Cardiac muscle cell (in vitro differentiated cells and primary cell): Measurements from ENCODE around the gene NUDCD3. TPM values are rescaled to one million over a fixed set of nuclear protein-coding genes. Genes with fewer than 3 reads are reported as not detected.

Experiments used
- DNase-seq, 2 donors: peaks; one replicate each; pipeline versions ENCODE4 v3.0.0 to v3.0.0-alpha.2; 2010 to 2017; ENCODE audit warnings: low read depth in 1 of 2, low spot score in 1 of 2
- H3K27ac ChIP-seq: fragments of 200-600 bp; sonication (generic); 2 replicates; pipeline ENCODE4 v1.5.1; 2016
- H3K27me3 ChIP-seq: fragments of 200-600 bp; sonication (generic); 2 replicates; pipeline ENCODE4 v1.6.0; 2016; ENCODE audit warnings: control low read depth
- H3K36me3 ChIP-seq: fragments of 200-600 bp; sonication (generic); 2 replicates; pipeline ENCODE4 v1.5.1; 2016; ENCODE audit warnings: control low read depth
- H3K4me1 ChIP-seq: fragments of 200-600 bp; sonication (generic); 2 replicates; pipeline ENCODE4 v1.8.1; 2017; ENCODE audit warnings: low read depth, mild to moderate bottlenecking, mixed run types
- H3K4me3 ChIP-seq: fragments of 200-600 bp; sonication (generic); 2 replicates; pipeline ENCODE4 v1.5.1; 2016; ENCODE audit warnings: mild to moderate bottlenecking
- H3K9me3 ChIP-seq: fragments of 200-600 bp; sonication (generic); 2 replicates; pipeline ENCODE4 v1.5.1; 2017; ENCODE audit warnings: low read depth, mild to moderate bottlenecking, control low read depth
- polyA plus RNA-seq: library from polyadenylated mRNA; unstranded; fragments of >200 nt; fragmentation: Nextera tagmentation; extraction: Ambion mirVana; gene quantifications from 2 replicates; pipeline ENCODE4 v1.2.1, GENCODE V29; 2016
- total RNA-seq: library from RNA; depleted of rRNA; stranded (reverse); fragments of >200 nt; gene quantifications from 2 replicates; pipeline ENCODE4 v1.2.3, GENCODE V29; 2016
- TF ChIP-seq, protein P1 (sequence below): IDR thresholded peaks from 2 replicates; pipeline ENCODE4 v1.5.1; 2012; ENCODE audit warnings: low read depth, mild to moderate bottlenecking, low read length

Gene NUDCD3
- total and polyA plus RNA-seq, 2 experiments from 2014 or later: 44.8 to 98.7 TPM

DNA sequence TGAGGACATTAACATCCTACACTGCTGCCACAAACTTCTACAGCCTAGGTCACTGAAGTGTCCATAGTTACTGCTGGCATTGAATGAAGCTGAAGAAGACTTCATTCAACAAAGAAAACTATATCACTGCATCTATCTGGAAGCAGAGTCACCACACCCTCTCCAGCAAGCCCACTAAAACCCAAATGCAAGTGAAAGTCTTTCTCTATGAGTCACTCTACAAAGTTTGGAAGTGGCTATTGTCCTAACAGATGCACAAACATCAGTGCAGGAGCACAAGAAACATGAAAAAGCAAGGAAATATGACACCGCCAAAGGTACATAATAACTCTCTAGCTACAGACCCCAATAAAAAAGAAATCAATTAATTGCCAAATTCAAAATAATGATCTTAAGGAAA, 121.6 kb downstream of the NUDCD3 start:
- TF ChIP-seq, protein P1, sequence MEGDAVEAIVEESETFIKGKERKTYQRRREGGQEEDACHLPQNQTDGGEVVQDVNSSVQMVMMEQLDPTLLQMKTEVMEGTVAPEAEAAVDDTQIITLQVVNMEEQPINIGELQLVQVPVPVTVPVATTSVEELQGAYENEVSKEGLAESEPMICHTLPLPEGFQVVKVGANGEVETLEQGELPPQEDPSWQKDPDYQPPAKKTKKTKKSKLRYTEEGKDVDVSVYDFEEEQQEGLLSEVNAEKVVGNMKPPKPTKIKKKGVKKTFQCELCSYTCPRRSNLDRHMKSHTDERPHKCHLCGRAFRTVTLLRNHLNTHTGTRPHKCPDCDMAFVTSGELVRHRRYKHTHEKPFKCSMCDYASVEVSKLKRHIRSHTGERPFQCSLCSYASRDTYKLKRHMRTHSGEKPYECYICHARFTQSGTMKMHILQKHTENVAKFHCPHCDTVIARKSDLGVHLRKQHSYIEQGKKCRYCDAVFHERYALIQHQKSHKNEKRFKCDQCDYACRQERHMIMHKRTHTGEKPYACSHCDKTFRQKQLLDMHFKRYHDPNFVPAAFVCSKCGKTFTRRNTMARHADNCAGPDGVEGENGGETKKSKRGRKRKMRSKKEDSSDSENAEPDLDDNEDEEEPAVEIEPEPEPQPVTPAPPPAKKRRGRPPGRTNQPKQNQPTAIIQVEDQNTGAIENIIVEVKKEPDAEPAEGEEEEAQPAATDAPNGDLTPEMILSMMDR: no peak
- no peaks in the 10 kb centered on the region for H3K4me1 ChIP-seq
- no peaks in the 10 kb centered on the region for H3K27me3 ChIP-seq
- H3K4me3 ChIP-seq: no peak overlapping the region
- DNase-seq: no peak
- no peaks in the 10 kb centered on the region for H3K9me3 ChIP-seq
- H3K27ac ChIP-seq: no peak overlapping the region
- H3K36me3 ChIP-seq: no peaks in the 10 kb centered on the region

DNA sequence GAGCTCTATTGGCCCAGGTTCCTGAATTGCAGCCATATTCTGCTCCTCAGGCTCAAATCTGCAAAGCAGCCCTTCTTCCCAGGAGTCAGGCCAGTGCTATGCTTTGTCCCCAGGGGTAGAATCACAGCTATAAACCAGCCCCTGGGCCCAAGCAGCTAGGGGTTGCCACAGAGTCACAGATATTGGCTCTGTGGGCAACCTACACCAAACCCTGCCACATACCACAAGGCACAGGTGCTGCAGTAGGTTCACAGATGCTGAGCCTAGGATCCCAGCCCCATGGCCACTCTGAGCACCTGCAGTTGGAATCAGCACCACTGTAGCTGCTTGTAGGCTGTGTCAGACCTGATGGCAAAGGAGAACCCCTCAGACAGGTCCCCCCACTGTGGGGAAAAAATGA, 122.0 kb downstream of the NUDCD3 start:
- H3K4me1 ChIP-seq: no peaks in the 10 kb centered on the region
- H3K4me3 ChIP-seq: no peak overlapping the region
- DNase-seq: no peak
- H3K9me3 ChIP-seq: no peaks in the 10 kb centered on the region
- TF ChIP-seq, protein P1: no peak
- H3K27ac ChIP-seq: no peak overlapping the region
- H3K27me3 ChIP-seq: no peaks in the 10 kb centered on the region
- H3K36me3 ChIP-seq: no peaks in the 10 kb centered on the region

DNA sequence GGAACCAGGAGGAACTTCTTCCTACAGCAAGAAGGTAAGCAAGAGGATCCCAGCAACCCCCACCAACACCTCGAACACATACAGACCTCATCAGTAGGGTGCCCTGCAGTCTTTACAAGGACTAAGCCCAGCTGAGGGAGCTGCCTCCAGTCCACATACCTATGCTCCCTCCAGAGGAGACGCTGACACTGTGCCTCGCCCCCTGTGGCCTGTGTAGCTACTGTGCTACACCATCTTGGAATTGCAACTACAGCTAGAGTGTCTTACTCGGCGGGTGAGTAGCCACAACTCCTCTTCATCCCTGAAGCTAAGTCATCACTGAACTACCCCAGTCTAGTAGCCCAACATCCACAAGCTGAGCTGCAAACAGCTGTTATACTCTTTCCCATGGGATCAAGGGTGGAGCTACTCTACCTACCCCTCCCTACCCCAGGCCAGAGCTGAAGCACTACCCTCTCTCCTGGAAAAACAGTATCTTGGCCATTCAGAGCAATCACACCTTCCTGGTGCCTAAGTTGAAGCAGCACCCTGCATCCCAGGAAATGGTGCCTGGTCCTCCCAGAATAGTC, 122.9 kb downstream of the NUDCD3 start:
- Histone ChIP-seq H3K4me3 (no peak overlapping the region), H3K9me3 (no peaks in the 10 kb centered on the region), H3K4me1 (no peaks in the 10 kb centered on the region), H3K27ac (no peak overlapping the region), H3K36me3 (no peaks in the 10 kb centered on the region), H3K27me3 (no peaks in the 10 kb centered on the region)
- DNase-seq: no peak
- TF ChIP-seq, protein P1: no peak

DNA sequence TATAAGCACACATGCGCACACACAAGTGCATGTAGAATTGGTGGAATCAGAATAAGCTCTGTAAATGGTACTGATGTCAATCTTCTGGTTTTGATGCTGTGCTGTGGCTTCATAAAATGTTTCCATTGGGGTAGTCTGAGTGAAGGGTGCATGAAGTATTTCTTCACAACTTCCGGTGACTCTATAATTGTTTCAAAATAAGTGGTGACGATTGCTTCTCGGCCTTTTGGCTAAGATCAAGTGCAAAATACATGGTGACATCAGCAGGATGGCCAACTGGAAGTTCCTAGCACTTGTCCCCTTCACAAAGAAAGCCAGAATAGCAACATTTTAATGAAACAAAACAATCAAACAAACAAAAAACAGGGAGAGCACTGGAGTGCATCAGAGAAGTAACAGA, 123.5 kb downstream of the NUDCD3 start:
- no peaks in the 10 kb centered on the region for H3K36me3 ChIP-seq
- no peak overlapping the region for H3K4me3 ChIP-seq
- DNase-seq: no peak
- no peaks in the 10 kb centered on the region for H3K9me3 ChIP-seq
- H3K27me3 ChIP-seq: no peaks in the 10 kb centered on the region
- no peaks in the 10 kb centered on the region for H3K4me1 ChIP-seq
- TF ChIP-seq, protein P1: no peak
- no peak overlapping the region for H3K27ac ChIP-seq

DNA sequence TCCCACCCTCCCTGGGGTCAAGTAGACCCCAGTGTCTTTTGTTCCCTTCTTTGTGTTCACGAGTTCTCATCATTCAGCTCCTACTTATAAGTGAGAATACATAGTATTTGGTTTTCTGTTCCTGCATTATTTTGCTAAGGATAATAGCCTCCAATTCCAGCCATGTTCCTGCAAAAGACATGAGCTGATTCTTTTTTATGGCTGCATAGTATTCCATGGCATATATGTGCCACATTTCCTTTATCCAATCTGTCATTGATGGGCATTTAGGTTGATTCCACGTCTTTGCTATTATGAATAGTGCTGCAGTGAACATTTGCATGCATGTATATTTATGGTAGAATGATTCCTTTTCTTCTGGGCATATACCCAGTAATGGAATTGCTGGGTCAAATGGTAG, 136.8 kb downstream of the NUDCD3 start:
- Histone ChIP-seq H3K27ac (no peak overlapping the region), H3K4me1 (peaks cover 7% of the 10 kb centered on the region), H3K4me3 (no peak overlapping the region), H3K9me3 (no peaks in the 10 kb centered on the region), H3K36me3 (no peaks in the 10 kb centered on the region), H3K27me3 (peaks cover 11% of the 10 kb centered on the region)
- DNase-seq: no peak
- TF ChIP-seq, protein P1: no peak
